Sigmoid colon (tissue), 7 donors: ENCODE measurements around the gene IQGAP2. TPM values are rescaled to one million over a fixed set of nuclear protein-coding genes. Genes with fewer than 3 reads are reported as not detected.

Experiments used
- DNase-seq: peaks from one replicate; pipeline ENCODE4 v3.0.0-alpha.2; 2019
- H3K27ac ChIP-seq, 4 donors: fragments of 200-600 bp; sonication (generic); one replicate each; pipeline ENCODE4 v1.5.1; 2016 to 2019; ENCODE audit warnings: mild to moderate bottlenecking in 1 of 4
- H3K27me3 ChIP-seq, 3 donors: fragments of 200-600 bp; sonication (generic); one replicate each; pipeline ENCODE4 v1.5.1; 2019; ENCODE audit warnings: mild to moderate bottlenecking in 1 of 3
- H3K36me3 ChIP-seq, 4 donors: fragments of 200-600 bp; sonication (generic); one replicate each; pipeline ENCODE4 v1.5.1; 2016 to 2019
- H3K4me1 ChIP-seq, 4 donors: fragments of 200-600 bp; sonication (generic); one replicate each; pipeline ENCODE4 v1.5.1; 2017 to 2019
- H3K4me3 ChIP-seq, 4 donors: fragments of 200-600 bp; sonication (generic); one replicate each; pipeline ENCODE4 v1.5.1; 2017 to 2019; ENCODE audit warnings: mild to moderate bottlenecking in 2 of 4, moderate library complexity in 1 of 4
- H3K9me3 ChIP-seq, 4 donors: fragments of 200-600 bp in 3 of 4; sonication (generic) in 3 of 4; one replicate each; pipeline versions ENCODE4 v1.5.1 to v1.6.1; 2013 to 2019
- CTCF ChIP-seq, 4 experiments: fragments of 450-650 bp in 3 of 4; fragments of 200-600 bp in 1 of 4; IDR thresholded peaks; one replicate each; pipeline ENCODE4 v1.5.1; 2016 to 2019; ENCODE audit warnings: antibody characterized with exemption in 4 of 4, mild to moderate bottlenecking in 3 of 4, moderate library complexity in 2 of 4
- EP300 ChIP-seq, 4 donors: sonication (generic); formaldehyde crosslinking; IDR thresholded peaks; one replicate each; pipeline ENCODE4 v1.6.1; 2017; ENCODE audit warnings: antibody characterized with exemption in 4 of 4
- POLR2A ChIP-seq, 2 donors: fragments of 450-650 bp; IDR thresholded peaks; one replicate each; pipeline ENCODE4 v1.6.1; 2016; ENCODE audit warnings: antibody characterized with exemption in 2 of 2, mild to moderate bottlenecking in 2 of 2, moderate library complexity in 2 of 2
- POLR2AphosphoS5 ChIP-seq, 4 donors: sonication (generic); formaldehyde crosslinking; IDR thresholded peaks; one replicate each; pipeline ENCODE4 v1.6.1; 2017; ENCODE audit warnings: antibody characterized with exemption in 4 of 4
- whole genome bisulfite sequencing, 2 donors: extraction: QIAGEN DNeasy Blood & Tissue Kit; methylation state at CpG; one replicate each; pipeline ENCODE4 v1.1.7; 2013; 5-methylcytosine and 5-hydroxymethylcytosine counted together
- intact Hi-C: fragments of 100-400 bp; cut with DNase I; formaldehyde crosslinking; loops from one replicate; pipeline ENCODE4 v1.15.1; 2023
- polyA plus RNA-seq, 3 donors: library from polyadenylated mRNA; stranded (reverse); fragments of 200-250 nt; gene quantifications; one replicate each; pipeline ENCODE4 v1.2.3, GENCODE V29; 2013
- total RNA-seq, 4 donors: library from RNA; depleted of rRNA; stranded (reverse); fragments of >200 nt; gene quantifications; one replicate each; pipeline ENCODE4 v1.1.0, GENCODE V29; 2016
- donor health status: healthy with polysubstance abuse.
- donor health status: Bipolar disorder and iron deficiency.
- donor health status: healthy.

Gene IQGAP2
- total and polyA plus RNA-seq, 7 donors, result 15.0 to 85.3 (median 24.6) TPM

- no peak overlapping the region for H3K4me3 ChIP-seq
- no peaks in the 10 kb centered on the region for H3K27me3 ChIP-seq
- TF ChIP-seq EP300 (IDR thresholded peaks at IDR 0.05) (no peak), POLR2A (IDR thresholded peaks at IDR 0.05) (no peak), POLR2AphosphoS5 (IDR thresholded peaks at IDR 0.05) (no peak), CTCF (IDR thresholded peaks at IDR 0.05) (no peak)
- no peaks in the 10 kb centered on the region for H3K36me3 ChIP-seq
- no peaks in the 10 kb centered on the region for H3K4me1 ChIP-seq
- intact Hi-C loops, result no loop called here
- no peak overlapping the region for H3K27ac ChIP-seq
- H3K9me3 ChIP-seq, result no peaks in the 10 kb centered on the region
- DNase-seq, result no peak
Observed at GRCh38 chr5:76571559-76571958, 168.5 kb downstream of the IQGAP2 start.

GRCh38 chr5:76576450-76576849, 173.4 kb downstream of the IQGAP2 start:
- DNase-seq, result no peak
- Histone ChIP-seq H3K4me3 (no peak overlapping the region), H3K4me1 (no peaks in the 10 kb centered on the region), H3K36me3 (no peaks in the 10 kb centered on the region), H3K9me3 (no peaks in the 10 kb centered on the region), H3K27me3 (no peaks in the 10 kb centered on the region), H3K27ac (no peak overlapping the region)
- TF ChIP-seq CTCF (IDR thresholded peaks at IDR 0.05) (no peak), POLR2AphosphoS5 (IDR thresholded peaks at IDR 0.05) (no peak), POLR2A (IDR thresholded peaks at IDR 0.05) (no peak), EP300 (IDR thresholded peaks at IDR 0.05) (no peak)
- intact Hi-C loops, result no loop called here

DNA sequence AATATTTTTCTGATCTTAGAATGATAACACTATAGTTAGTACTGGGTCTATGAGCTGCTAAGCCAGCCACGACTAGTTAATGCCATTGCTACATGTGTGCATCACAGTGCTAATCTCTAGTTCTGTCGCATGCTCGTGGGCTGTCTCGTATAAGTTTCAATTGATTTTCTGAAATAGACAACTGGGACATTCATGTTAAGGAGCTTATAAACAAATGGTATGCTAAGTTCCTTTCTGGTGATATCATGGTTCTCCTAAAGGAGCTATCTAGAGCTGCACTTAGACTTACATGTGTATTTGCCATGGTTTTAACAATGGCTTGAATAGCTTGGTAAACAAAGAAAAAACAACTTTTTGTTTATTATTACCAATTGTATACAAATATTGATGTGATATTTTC, 173.9 kb downstream of the IQGAP2 start:
- WGBS, 2 donors, result 86 to 91% methylated on average over 4 of the region's 4 CpGs
- Histone ChIP-seq H3K27me3 (no peaks in the 10 kb centered on the region), H3K4me3 (no peak overlapping the region), H3K27ac (no peak overlapping the region), H3K36me3 (no peaks in the 10 kb centered on the region), H3K9me3 (no peaks in the 10 kb centered on the region), H3K4me1 (no peaks in the 10 kb centered on the region)
- intact Hi-C loops, result no loop called here
- TF ChIP-seq CTCF (IDR thresholded peaks at IDR 0.05), result no peak
- no peak for TF ChIP-seq POLR2AphosphoS5 (IDR thresholded peaks at IDR 0.05)
- TF ChIP-seq EP300 (IDR thresholded peaks at IDR 0.05), result no peak
- no peak for TF ChIP-seq POLR2A (IDR thresholded peaks at IDR 0.05)
- DNase-seq, result no peak

GRCh38 chr5:76579166-76579937, 176.3 kb downstream of the IQGAP2 start:
- Histone ChIP-seq H3K27me3 (no peaks in the 10 kb centered on the region), H3K36me3 (no peaks in the 10 kb centered on the region), H3K27ac (no peak overlapping the region), H3K9me3 (no peaks in the 10 kb centered on the region), H3K4me1 (no peaks in the 10 kb centered on the region), H3K4me3 (no peak overlapping the region)
- TF ChIP-seq EP300 (IDR thresholded peaks at IDR 0.05), result no peak
- TF ChIP-seq CTCF (IDR thresholded peaks at IDR 0.05), result no peak
- TF ChIP-seq POLR2A (IDR thresholded peaks at IDR 0.05), result no peak
- WGBS, 2 donors, result 90 to 96% methylated on average over 7 of the region's 7 CpGs
- intact Hi-C loops, result no loop called here
- no peak for DNase-seq

- Histone ChIP-seq H3K27me3 (no peaks in the 10 kb centered on the region), H3K27ac (no peak overlapping the region), H3K4me3 (no peak overlapping the region), H3K4me1 (no peaks in the 10 kb centered on the region), H3K36me3 (no peaks in the 10 kb centered on the region), H3K9me3 (no peaks in the 10 kb centered on the region)
- TF ChIP-seq EP300 (IDR thresholded peaks at IDR 0.05), result no peak
- TF ChIP-seq CTCF (IDR thresholded peaks at IDR 0.05), result no peak
- no peak for TF ChIP-seq POLR2A (IDR thresholded peaks at IDR 0.05)
- TF ChIP-seq POLR2AphosphoS5 (IDR thresholded peaks at IDR 0.05), result no peak
- DNase-seq, result no peak
- WGBS, 2 donors, result 68 to 93% methylated on average over 3 of the region's 3 CpGs
- intact Hi-C loops, result no loop called here
Observed at GRCh38 chr5:76580981-76581380, 177.9 kb downstream of the IQGAP2 start.
